PC-3 (cell line): ENCODE measurements around the gene ERCC4.

ENCODE experiments used
- EZH2 ChIP-seq: fragments of 300-600 bp; sonication (generic); IDR thresholded peaks from one replicate; pipeline ENCODE4 v1.6.1; 2017; ENCODE audit warnings: antibody characterized with exemption, mild to moderate bottlenecking, low read length; ENCODE audit not compliant: unreplicated experiment
- TF ChIP-seq, protein P1 (sequence below): fragments of 300-600 bp; sonication (generic); conservative IDR thresholded peaks from 2 replicates; pipeline ENCODE4 v1.5.1; 2017; ENCODE audit warnings: antibody characterized with exemption, low read depth, mild to moderate bottlenecking, low read length

DNA sequence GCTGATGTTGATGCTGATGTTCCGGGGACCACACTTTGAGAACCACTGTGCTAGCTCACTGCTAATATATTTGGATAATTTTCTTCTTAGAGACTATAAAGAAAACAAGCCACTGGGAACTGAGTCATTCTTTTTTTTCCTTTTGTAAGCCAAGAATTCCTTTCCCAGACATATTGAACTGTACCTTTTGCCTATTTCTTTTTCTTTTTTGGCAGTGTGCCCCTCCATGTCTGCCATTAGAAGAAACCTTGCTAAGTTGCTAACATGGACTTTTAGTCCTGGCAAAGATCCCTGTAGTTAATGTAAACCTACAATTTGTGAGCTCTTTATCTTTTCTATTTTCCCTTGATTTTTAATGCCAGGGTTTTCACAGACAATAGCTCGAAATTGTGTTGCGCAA is 17.3 kb upstream of the ERCC4 start:
- TF ChIP-seq, protein P1, sequence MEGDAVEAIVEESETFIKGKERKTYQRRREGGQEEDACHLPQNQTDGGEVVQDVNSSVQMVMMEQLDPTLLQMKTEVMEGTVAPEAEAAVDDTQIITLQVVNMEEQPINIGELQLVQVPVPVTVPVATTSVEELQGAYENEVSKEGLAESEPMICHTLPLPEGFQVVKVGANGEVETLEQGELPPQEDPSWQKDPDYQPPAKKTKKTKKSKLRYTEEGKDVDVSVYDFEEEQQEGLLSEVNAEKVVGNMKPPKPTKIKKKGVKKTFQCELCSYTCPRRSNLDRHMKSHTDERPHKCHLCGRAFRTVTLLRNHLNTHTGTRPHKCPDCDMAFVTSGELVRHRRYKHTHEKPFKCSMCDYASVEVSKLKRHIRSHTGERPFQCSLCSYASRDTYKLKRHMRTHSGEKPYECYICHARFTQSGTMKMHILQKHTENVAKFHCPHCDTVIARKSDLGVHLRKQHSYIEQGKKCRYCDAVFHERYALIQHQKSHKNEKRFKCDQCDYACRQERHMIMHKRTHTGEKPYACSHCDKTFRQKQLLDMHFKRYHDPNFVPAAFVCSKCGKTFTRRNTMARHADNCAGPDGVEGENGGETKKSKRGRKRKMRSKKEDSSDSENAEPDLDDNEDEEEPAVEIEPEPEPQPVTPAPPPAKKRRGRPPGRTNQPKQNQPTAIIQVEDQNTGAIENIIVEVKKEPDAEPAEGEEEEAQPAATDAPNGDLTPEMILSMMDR, result no peak
- no peak for TF ChIP-seq EZH2
